HEK293 (cell line): ENCODE measurements around the gene FRMD8.
A peak's percentile ranks its signal among the peaks of the same experiment; 100 is the strongest.

ENCODE experiments used
- KLF7 ChIP-seq: fragments of 450-650 bp; formaldehyde crosslinking; IDR thresholded peaks from 2 replicates; pipeline ENCODE4 v1.5.1; 2016; ENCODE audit warnings: missing biosample characterization, missing genetic modification characterization, borderline replicate concordance
- PRDM10 ChIP-seq: fragments of 450-650 bp; formaldehyde crosslinking; IDR thresholded peaks from 2 replicates; pipeline ENCODE4 v1.5.1; 2016; ENCODE audit warnings: missing biosample characterization, missing genetic modification characterization
- PRDM4 ChIP-seq: fragments of 450-650 bp; formaldehyde crosslinking; IDR thresholded peaks from 2 replicates; pipeline ENCODE4 v1.5.1; 2017; ENCODE audit warnings: missing biosample characterization, missing genetic modification characterization
- REPIN1 ChIP-seq: fragments of 450-650 bp; formaldehyde crosslinking; IDR thresholded peaks from 2 replicates; pipeline ENCODE4 v1.5.1; 2017; ENCODE audit warnings: missing biosample characterization, missing genetic modification characterization, low read depth
- SCRT2 ChIP-seq: fragments of 450-650 bp; formaldehyde crosslinking; IDR thresholded peaks from 2 replicates; pipeline ENCODE4 v1.5.1; 2016; ENCODE audit warnings: missing biosample characterization, missing genetic modification characterization
- SP2 ChIP-seq: fragments of 450-650 bp; formaldehyde crosslinking; IDR thresholded peaks from 2 replicates; pipeline ENCODE4 v1.5.1; 2016; ENCODE audit warnings: missing biosample characterization, missing genetic modification characterization
- SP7 ChIP-seq: fragments of 450-650 bp; formaldehyde crosslinking; IDR thresholded peaks from 2 replicates; pipeline ENCODE4 v1.5.1; 2016; ENCODE audit warnings: missing biosample characterization, missing genetic modification characterization
- ZBTB11 ChIP-seq: fragments of 450-650 bp; formaldehyde crosslinking; conservative IDR thresholded peaks from 2 replicates; pipeline ENCODE4 v1.5.1; 2016; ENCODE audit warnings: low read depth, missing biosample characterization, missing genetic modification characterization
- ZBTB20 ChIP-seq: fragments of 450-650 bp; formaldehyde crosslinking; IDR thresholded peaks from 2 replicates; pipeline ENCODE4 v1.5.1; 2016; ENCODE audit warnings: missing biosample characterization, missing genetic modification characterization
- ZFP69B ChIP-seq: fragments of 450-650 bp; formaldehyde crosslinking; IDR thresholded peaks from 2 replicates; pipeline ENCODE4 v1.5.1; 2016; ENCODE audit warnings: missing biosample characterization, missing genetic modification characterization
- ZNF146 ChIP-seq: fragments of 450-650 bp; formaldehyde crosslinking; IDR thresholded peaks from 2 replicates; pipeline ENCODE4 v1.5.1; 2016; ENCODE audit warnings: missing biosample characterization, missing genetic modification characterization
- ZNF239 ChIP-seq: fragments of 450-650 bp; formaldehyde crosslinking; IDR thresholded peaks from 2 replicates; pipeline ENCODE4 v1.5.1; 2016; ENCODE audit warnings: missing biosample characterization, missing genetic modification characterization
- ZNF292 ChIP-seq: fragments of 450-650 bp; formaldehyde crosslinking; IDR thresholded peaks from 2 replicates; pipeline ENCODE4 v1.5.1; 2016; ENCODE audit warnings: low read depth, missing biosample characterization, missing genetic modification characterization, borderline replicate concordance
- ZNF335 ChIP-seq: fragments of 450-650 bp; formaldehyde crosslinking; conservative IDR thresholded peaks from 2 replicates; pipeline ENCODE4 v1.5.1; 2016; ENCODE audit warnings: missing biosample characterization, missing genetic modification characterization
- ZNF341 ChIP-seq: fragments of 450-650 bp; formaldehyde crosslinking; IDR thresholded peaks from 2 replicates; pipeline ENCODE4; 2016; ENCODE audit warnings: low read depth, missing biosample characterization, missing genetic modification characterization
- ZNF391 ChIP-seq: fragments of 450-650 bp; formaldehyde crosslinking; IDR thresholded peaks from 2 replicates; pipeline ENCODE4 v1.5.1; 2016; ENCODE audit warnings: low read depth, missing biosample characterization, missing genetic modification characterization, borderline replicate concordance
- ZNF449 ChIP-seq: fragments of 450-650 bp; formaldehyde crosslinking; IDR thresholded peaks from 2 replicates; pipeline ENCODE4 v1.5.1; 2017; ENCODE audit warnings: missing biosample characterization, mild to moderate bottlenecking, missing genetic modification characterization, moderate library complexity
- ZNF549 ChIP-seq: fragments of 450-650 bp; IDR thresholded peaks from 2 replicates; pipeline ENCODE4 v1.5.1; 2018; ENCODE audit warnings: missing biosample characterization, missing genetic modification characterization, mild to moderate bottlenecking, inconsistent platforms, moderate library complexity
- ZNF558 ChIP-seq: fragments of 450-650 bp; formaldehyde crosslinking; IDR thresholded peaks from 2 replicates; pipeline ENCODE4 v1.5.1; 2016; ENCODE audit warnings: missing biosample characterization, missing genetic modification characterization
- ZNF600 ChIP-seq: fragments of 450-650 bp; formaldehyde crosslinking; IDR thresholded peaks from 2 replicates; pipeline ENCODE4 v1.5.1; 2016; ENCODE audit warnings: missing biosample characterization, missing genetic modification characterization
- ZNF654 ChIP-seq: fragments of 450-650 bp; formaldehyde crosslinking; IDR thresholded peaks from 2 replicates; pipeline ENCODE4 v1.5.1; 2016; ENCODE audit warnings: low read depth, missing biosample characterization, missing genetic modification characterization
- ZNF704 ChIP-seq: fragments of 450-650 bp; formaldehyde crosslinking; IDR thresholded peaks from 2 replicates; pipeline ENCODE4 v1.5.1; 2016; ENCODE audit warnings: missing biosample characterization, missing genetic modification characterization
- ZNF777 ChIP-seq: fragments of 450-650 bp; formaldehyde crosslinking; IDR thresholded peaks from 2 replicates; pipeline ENCODE4 v1.5.1; 2017; ENCODE audit warnings: missing biosample characterization, missing genetic modification characterization, borderline replicate concordance
- ZSCAN16 ChIP-seq: fragments of 450-650 bp; formaldehyde crosslinking; IDR thresholded peaks from 2 replicates; pipeline ENCODE4 v1.5.1; 2016; ENCODE audit warnings: missing biosample characterization, missing genetic modification characterization

FRMD8 gene

GRCh38 chr11:65422633-65423515 lies 36.4 kb downstream of the FRMD8 start, which contains the start of gene NEAT1 (continued):
- TF ChIP-seq ZNF704 (tag by site-specific recombination), result no peak
- TF ChIP-seq PRDM10 (tag by site-specific recombination), result peak; percentile 37
- 0 out of 2 replicates have a peak, but pooled peaks have one; percentile 67 for TF ChIP-seq ZNF777 (tag by site-specific recombination)
- peak; percentile 56; the same call in 1 of the 2 replicates for TF ChIP-seq ZNF239 (tag by site-specific recombination)
- no peak for TF ChIP-seq ZFP69B
- no peak for TF ChIP-seq ZNF292
- TF ChIP-seq SP2 (tag by site-specific recombination), result peak; percentile 51
- peak; percentile 29; the same call in 1 of the 2 replicates for TF ChIP-seq SCRT2 (tag by site-specific recombination)
- TF ChIP-seq ZNF654 (tag by site-specific recombination), result no peak
- TF ChIP-seq ZNF391 (tag by site-specific recombination), result peak; percentile 92; the same call in 1 of the 2 replicates
- peak; percentile 41 for TF ChIP-seq PRDM4 (tag by site-specific recombination)
- peak; percentile 86 for TF ChIP-seq ZNF600 (tag by site-specific recombination)
- TF ChIP-seq KLF7 (tag by site-specific recombination), result peak; percentile 48; the same call in 1 of the 2 replicates
- peak; percentile 45 for TF ChIP-seq SP7 (tag by site-specific recombination)
- 0 out of 2 replicates have a peak, but pooled peaks have one; percentile 10 for TF ChIP-seq ZBTB11 (tag by site-specific recombination)
- TF ChIP-seq ZNF146 (tag by site-specific recombination), result peak; percentile 31
- TF ChIP-seq ZNF558 (tag by site-specific recombination), result peak; percentile 44; the same call in 1 of the 2 replicates
- 0 out of 2 replicates have a peak, but pooled peaks have one; percentile 34 for TF ChIP-seq REPIN1
- TF ChIP-seq ZNF449 (tag by site-specific recombination), result no peak
- TF ChIP-seq ZNF549 (tag by site-specific recombination), result no peak
- TF ChIP-seq ZNF341 (tag by site-specific recombination), result peak; percentile 88
- TF ChIP-seq ZNF335 (tag by site-specific recombination), result peak; percentile 78
- no peak for TF ChIP-seq ZSCAN16 (tag by site-specific recombination)
- TF ChIP-seq ZBTB20, result peak; percentile 31; the same call in 1 of the 2 replicates
